HepG2 (cell line): ENCODE results near the gene TMX2. TPM values are rescaled to one million over a fixed set of nuclear protein-coding genes. Genes with fewer than 3 reads are reported as not detected.

Source experiments
- JUN ChIP-seq: sonication (generic); formaldehyde crosslinking; IDR thresholded peaks from 2 replicates; pipeline ENCODE4 v1.4.0; 2020; ENCODE audit warnings: mild to moderate bottlenecking, missing genetic modification reagents
- POLR2AphosphoS2 ChIP-seq: IDR thresholded peaks from 2 replicates; pipeline ENCODE4 v1.6.1; 2011; ENCODE audit warnings: low read depth, low read length, improper control_type of control experiment
- PPARG ChIP-seq: conservative IDR thresholded peaks from 2 replicates; pipeline ENCODE4 v1.6.1; 2016; ENCODE audit warnings: missing biosample characterization, missing genetic modification reagents
- SMARCC2 ChIP-seq: fragments of 450-650 bp; IDR thresholded peaks from 2 replicates; pipeline ENCODE4 v1.6.1; 2017; ENCODE audit warnings: antibody characterized with exemption, mild to moderate bottlenecking
- STAT6 ChIP-seq: sonication (generic); formaldehyde crosslinking; IDR thresholded peaks from 2 replicates; pipeline ENCODE4 v1.4.0; 2020; ENCODE audit warnings: missing genetic modification reagents, mild to moderate bottlenecking, borderline replicate concordance
- THAP11 ChIP-seq: IDR thresholded peaks from 2 replicates; pipeline ENCODE4 v1.6.1; 2016; ENCODE audit warnings: missing biosample characterization, missing genetic modification reagents
- ZC3H4 ChIP-seq: sonication (generic); formaldehyde crosslinking; IDR thresholded peaks from 2 replicates; pipeline ENCODE4 v1.4.0; 2020; ENCODE audit warnings: missing genetic modification reagents, borderline replicate concordance
- ZNF33A ChIP-seq: sonication (generic); formaldehyde crosslinking; IDR thresholded peaks from 2 replicates; pipeline ENCODE4 v1.5.1; 2020; ENCODE audit warnings: missing genetic modification reagents, mild to moderate bottlenecking, moderate library complexity, borderline replicate concordance
- ZNF350 ChIP-seq: sonication (generic); formaldehyde crosslinking; IDR thresholded peaks from 2 replicates; pipeline ENCODE4 v1.4.0; 2020; ENCODE audit warnings: mild to moderate bottlenecking, low read depth, missing genetic modification reagents, borderline replicate concordance
- ZNF552 ChIP-seq: sonication (generic); formaldehyde crosslinking; IDR thresholded peaks from 2 replicates; pipeline ENCODE4 v1.9.0; 2022; ENCODE audit warnings: missing genetic modification reagents, mild to moderate bottlenecking, borderline replicate concordance
- ZNF720 ChIP-seq: sonication (generic); formaldehyde crosslinking; IDR thresholded peaks from 2 replicates; pipeline ENCODE4 v1.4.0; 2020; ENCODE audit warnings: missing genetic modification reagents
- ZXDC ChIP-seq: sonication (generic); formaldehyde crosslinking; IDR thresholded peaks from 2 replicates; pipeline ENCODE4 v1.5.0; 2020; ENCODE audit warnings: mild to moderate bottlenecking, missing genetic modification reagents
- polyA plus RNA-seq, 8 experiments: library from polyadenylated mRNA; depleted of rRNA in 3 of 8; stranded (reverse) in 7 of 8; unstranded in 1 of 8; fragments of >200 nt; fragmentation: Illumina TruSeq in 4 of 8; extraction: Trizol in 4 of 8; gene quantifications; 2 replicates each; pipeline versions ENCODE4 v1.2.1 to v1.2.3, GENCODE V29; 2011 to 2016; ENCODE audit warnings: low read depth in 4 of 8, missing spikeins in 1 of 8, mixed read lengths in 1 of 8; ENCODE audit not compliant: insufficient read depth in 1 of 8
- total RNA-seq, 5 experiments: library from RNA; depleted of rRNA; stranded (reverse); fragments of >200 nt; fragmentation: Illumina TruSeq; extraction: Trizol; gene quantifications; 2 replicates each; pipeline ENCODE4 v1.2.3, GENCODE V29; 2016; ENCODE audit warnings: low read depth in 1 of 5
- TF ChIP-seq, protein P1 (sequence below): IDR thresholded peaks from 2 replicates; pipeline ENCODE4 v1.4.0; 2020; ENCODE audit warnings: mild to moderate bottlenecking, missing genetic modification reagents
- TF ChIP-seq, protein P2 (sequence below): sonication (generic); formaldehyde crosslinking; IDR thresholded peaks from 2 replicates; pipeline ENCODE4 v1.5.0; 2020; ENCODE audit warnings: missing genetic modification reagents

The TMX2 gene
- total and polyA plus RNA-seq, 2 of the 13 experiments (the other 11 are each of a cell fraction or from before 2014, with no cell fraction given) = 84.5 to 129 TPM

GRCh38 chr11:57778318-57779037, 66.1 kb downstream of the TMX2 start (continued):
- no peak for TF ChIP-seq ZXDC (CRISPR knock-in tag)
- TF ChIP-seq STAT6 = peak; percentile 34; the same call in 1 of the 2 replicates
- TF ChIP-seq, protein P1, sequence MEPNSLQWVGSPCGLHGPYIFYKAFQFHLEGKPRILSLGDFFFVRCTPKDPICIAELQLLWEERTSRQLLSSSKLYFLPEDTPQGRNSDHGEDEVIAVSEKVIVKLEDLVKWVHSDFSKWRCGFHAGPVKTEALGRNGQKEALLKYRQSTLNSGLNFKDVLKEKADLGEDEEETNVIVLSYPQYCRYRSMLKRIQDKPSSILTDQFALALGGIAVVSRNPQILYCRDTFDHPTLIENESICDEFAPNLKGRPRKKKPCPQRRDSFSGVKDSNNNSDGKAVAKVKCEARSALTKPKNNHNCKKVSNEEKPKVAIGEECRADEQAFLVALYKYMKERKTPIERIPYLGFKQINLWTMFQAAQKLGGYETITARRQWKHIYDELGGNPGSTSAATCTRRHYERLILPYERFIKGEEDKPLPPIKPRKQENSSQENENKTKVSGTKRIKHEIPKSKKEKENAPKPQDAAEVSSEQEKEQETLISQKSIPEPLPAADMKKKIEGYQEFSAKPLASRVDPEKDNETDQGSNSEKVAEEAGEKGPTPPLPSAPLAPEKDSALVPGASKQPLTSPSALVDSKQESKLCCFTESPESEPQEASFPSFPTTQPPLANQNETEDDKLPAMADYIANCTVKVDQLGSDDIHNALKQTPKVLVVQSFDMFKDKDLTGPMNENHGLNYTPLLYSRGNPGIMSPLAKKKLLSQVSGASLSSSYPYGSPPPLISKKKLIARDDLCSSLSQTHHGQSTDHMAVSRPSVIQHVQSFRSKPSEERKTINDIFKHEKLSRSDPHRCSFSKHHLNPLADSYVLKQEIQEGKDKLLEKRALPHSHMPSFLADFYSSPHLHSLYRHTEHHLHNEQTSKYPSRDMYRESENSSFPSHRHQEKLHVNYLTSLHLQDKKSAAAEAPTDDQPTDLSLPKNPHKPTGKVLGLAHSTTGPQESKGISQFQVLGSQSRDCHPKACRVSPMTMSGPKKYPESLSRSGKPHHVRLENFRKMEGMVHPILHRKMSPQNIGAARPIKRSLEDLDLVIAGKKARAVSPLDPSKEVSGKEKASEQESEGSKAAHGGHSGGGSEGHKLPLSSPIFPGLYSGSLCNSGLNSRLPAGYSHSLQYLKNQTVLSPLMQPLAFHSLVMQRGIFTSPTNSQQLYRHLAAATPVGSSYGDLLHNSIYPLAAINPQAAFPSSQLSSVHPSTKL (CRISPR knock-in tag) = peak; percentile 90
- TF ChIP-seq ZC3H4 = no peak
- no peak; the same call in 1 of the 2 replicates for TF ChIP-seq PPARG (CRISPR knock-in tag)
- TF ChIP-seq ZNF552 (CRISPR knock-in tag) = no peak
- TF ChIP-seq THAP11 (CRISPR knock-in tag) = peak; percentile 65
- TF ChIP-seq, protein P2, sequence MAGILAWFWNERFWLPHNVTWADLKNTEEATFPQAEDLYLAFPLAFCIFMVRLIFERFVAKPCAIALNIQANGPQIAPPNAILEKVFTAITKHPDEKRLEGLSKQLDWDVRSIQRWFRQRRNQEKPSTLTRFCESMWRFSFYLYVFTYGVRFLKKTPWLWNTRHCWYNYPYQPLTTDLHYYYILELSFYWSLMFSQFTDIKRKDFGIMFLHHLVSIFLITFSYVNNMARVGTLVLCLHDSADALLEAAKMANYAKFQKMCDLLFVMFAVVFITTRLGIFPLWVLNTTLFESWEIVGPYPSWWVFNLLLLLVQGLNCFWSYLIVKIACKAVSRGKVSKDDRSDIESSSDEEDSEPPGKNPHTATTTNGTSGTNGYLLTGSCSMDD = no peak
- peak; percentile 78 for TF ChIP-seq ZNF350 (CRISPR knock-in tag)
- no peak for TF ChIP-seq POLR2AphosphoS2
- no peak; the same call in 1 of the 2 replicates for TF ChIP-seq JUN (CRISPR knock-in tag)
- no peak for TF ChIP-seq SMARCC2
- TF ChIP-seq ZNF33A (CRISPR knock-in tag) = no peak
- TF ChIP-seq ZNF720 (CRISPR knock-in tag) = no peak
